GM12892 (cell line): ENCODE measurements around the gene PCDHGA1.
"Not testable (repeated sequence)": the region's sequence is repeated elsewhere in the genome, so short reads cannot be mapped to it uniquely, and the experiment has no call there.

Experiments
- DNase-seq: peaks from one replicate; pipeline ENCODE4 v3.0.0; 2011; ENCODE audit not compliant: insufficient read length
- FAIRE-seq: peaks from 2 replicates; lab custom pipeline; 2011; peaks lifted over from hg19 to GRCh38; lab: Jason Lieb, UNC
- POLR2A ChIP-seq: IDR thresholded peaks from 2 replicates; pipeline ENCODE4 v1.6.1; 2011; ENCODE audit warnings: low read depth, low read length, control low read depth
- POLR2AphosphoS5 ChIP-seq: IDR thresholded peaks from 2 replicates; pipeline ENCODE4 v1.6.1; 2011; ENCODE audit warnings: low read depth, low read length, control low read depth
- TAF1 ChIP-seq: IDR thresholded peaks from 2 replicates; pipeline ENCODE4 v1.6.1; 2011; ENCODE audit warnings: low read depth, mild to moderate bottlenecking, control low read depth, low read length, borderline replicate concordance

The PCDHGA1 gene

DNA sequence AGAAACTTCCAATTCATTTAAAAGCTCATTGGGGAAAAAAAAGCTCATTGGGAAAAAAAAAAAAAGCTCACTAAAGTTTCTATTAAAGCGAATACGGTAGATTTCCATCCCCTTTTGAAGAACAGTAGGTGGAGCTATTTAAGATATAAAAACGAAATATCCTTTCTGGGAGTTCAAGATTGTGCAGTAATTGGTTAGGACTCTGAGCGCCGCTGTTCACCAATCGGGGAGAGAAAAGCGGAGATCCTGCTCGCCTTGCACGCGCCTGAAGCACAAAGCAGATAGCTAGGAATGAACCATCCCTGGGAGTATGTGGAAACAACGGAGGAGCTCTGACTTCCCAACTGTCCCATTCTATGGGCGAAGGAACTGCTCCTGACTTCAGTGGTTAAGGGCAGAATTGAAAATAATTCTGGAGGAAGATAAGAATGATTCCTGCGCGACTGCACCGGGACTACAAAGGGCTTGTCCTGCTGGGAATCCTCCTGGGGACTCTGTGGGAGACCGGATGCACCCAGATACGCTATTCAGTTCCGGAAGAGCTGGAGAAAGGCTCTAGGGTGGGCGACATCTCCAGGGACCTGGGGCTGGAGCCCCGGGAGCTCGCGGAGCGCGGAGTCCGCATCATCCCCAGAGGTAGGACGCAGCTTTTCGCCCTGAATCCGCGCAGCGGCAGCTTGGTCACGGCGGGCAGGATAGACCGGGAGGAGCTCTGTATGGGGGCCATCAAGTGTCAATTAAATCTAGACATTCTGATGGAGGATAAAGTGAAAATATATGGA, 100.2 kb downstream of the PCDHGA1 start, which contains the start of gene PCDHGA12:
TSS of gene PCDHGA12 (plus strand) at position 176 of the 782 bp plus-strand sequence. CDS start at position 429, 253 bp downstream.
- no peak for TF ChIP-seq TAF1
- no peak; the same call in 1 of the 2 replicates for TF ChIP-seq POLR2A
- TF ChIP-seq POLR2AphosphoS5: no peak
- FAIRE-seq (no peak), DNase-seq (no peak)

GRCh38 chr5:141431286-141431685, 101.0 kb downstream of the PCDHGA1 start:
- FAIRE-seq (peak; percentile 30), DNase-seq (no peak)
- TF ChIP-seq POLR2A: peak; percentile 54; the same call in 1 of the 2 replicates
- TF ChIP-seq POLR2AphosphoS5: peak; percentile 54; the same call in 1 of the 2 replicates
- TF ChIP-seq TAF1: 0 out of 2 replicates have a peak, but pooled peaks have one; percentile 44

- not testable (repeated sequence) for DNase-seq, FAIRE-seq
Observed at GRCh38 chr5:141432308-141432707, 102.0 kb downstream of the PCDHGA1 start.

- DNase-seq, FAIRE-seq: not testable (repeated sequence)
Observed at GRCh38 chr5:141432726-141433125, 102.4 kb downstream of the PCDHGA1 start.

GRCh38 chr5:141434006-141434405, 103.7 kb downstream of the PCDHGA1 start:
- DNase-seq: no peak
- TF ChIP-seq TAF1 (no peak), POLR2AphosphoS5 (no peak), POLR2A (no peak)
- no peak for FAIRE-seq

GRCh38 chr5:141437221-141437620, 106.9 kb downstream of the PCDHGA1 start:
- DNase-seq: no peak
- TF ChIP-seq TAF1 (no peak), POLR2A (no peak), POLR2AphosphoS5 (no peak)
- FAIRE-seq: no peak

- no peak for FAIRE-seq
- TF ChIP-seq POLR2AphosphoS5: no peak
- no peak for TF ChIP-seq TAF1
- TF ChIP-seq POLR2A: no peak
- no peak for DNase-seq
Observed at GRCh38 chr5:141439411-141440141, 109.3 kb downstream of the PCDHGA1 start.

DNA sequence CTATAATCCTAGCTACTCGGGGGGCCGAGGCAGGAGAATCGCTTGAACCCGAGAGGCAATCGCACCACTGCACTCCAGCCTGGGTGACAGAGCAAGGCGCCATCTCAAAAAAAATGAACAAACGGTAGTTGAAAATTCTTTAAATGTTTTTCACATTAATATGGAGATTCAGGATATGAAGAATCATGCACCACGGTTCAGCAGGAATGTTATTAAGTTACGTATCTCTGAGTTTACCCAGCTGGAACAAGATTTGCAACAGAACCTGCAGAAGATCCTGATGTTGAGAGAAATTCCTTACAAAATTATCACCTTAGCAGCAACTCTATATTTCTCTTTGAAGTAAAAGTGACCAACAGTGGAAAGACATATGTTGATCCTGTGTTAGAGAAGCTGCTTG, 110.0 kb downstream of the PCDHGA1 start:
- no peak for FAIRE-seq
- TF ChIP-seq TAF1: no peak
- no peak for TF ChIP-seq POLR2A
- TF ChIP-seq POLR2AphosphoS5: no peak

DNA sequence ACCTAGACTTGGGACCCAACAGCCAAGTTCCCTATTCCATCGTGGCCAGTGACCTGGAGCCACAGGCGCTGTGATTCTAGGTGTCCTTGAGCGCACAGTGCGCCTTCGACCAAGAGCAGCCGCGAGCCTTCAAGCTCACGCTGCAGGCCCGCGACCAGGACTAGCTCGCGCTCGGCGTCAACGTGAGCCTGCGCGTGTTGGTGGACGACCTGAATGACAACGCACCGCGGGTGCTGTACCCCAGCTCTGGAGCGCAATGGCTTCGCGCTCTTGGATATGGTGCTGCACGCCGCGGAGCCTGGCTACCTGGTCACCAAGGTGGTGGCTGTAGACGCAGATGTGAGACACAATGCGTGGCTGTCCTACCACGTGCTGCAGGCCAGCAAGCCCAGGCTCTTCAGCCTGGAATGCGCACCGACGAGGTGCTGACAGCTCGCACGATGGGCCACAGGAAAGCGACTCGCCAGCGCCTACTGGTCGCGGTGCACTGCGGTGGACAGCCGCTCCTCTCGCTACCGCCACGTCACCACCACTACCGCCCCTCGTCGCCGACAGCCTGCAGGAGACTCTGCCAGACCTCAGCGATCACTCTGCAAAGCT, 111.4 kb downstream of the PCDHGA1 start:
- DNase-seq (no peak), FAIRE-seq (no peak)
- TF ChIP-seq POLR2AphosphoS5: no peak
- no peak for TF ChIP-seq TAF1
- no peak for TF ChIP-seq POLR2A

More for the DNA sequence above, 110.0 kb downstream of the PCDHGA1 start:
- no peak for DNase-seq

DNA sequence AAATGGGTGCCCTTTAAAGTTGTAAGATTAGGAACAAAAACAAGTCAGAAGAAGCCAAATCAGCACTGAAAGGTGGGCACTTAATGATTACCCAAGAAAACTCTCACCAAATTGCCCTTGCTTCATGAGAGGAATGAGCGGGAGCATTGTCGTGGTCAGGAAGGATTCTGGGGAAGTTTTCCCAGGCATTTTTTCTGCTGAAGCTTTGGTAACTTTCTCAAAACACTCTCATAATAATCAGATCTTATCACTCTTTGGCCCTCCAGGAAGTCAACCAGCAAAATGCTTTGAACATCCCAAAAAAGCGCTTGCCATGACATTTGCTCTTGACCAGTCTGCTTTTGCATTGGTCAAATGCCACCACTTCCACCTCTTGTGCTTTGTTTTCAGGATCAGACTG, 135.0 kb downstream of the PCDHGA1 start:
- FAIRE-seq (no peak), DNase-seq (no peak)
- TF ChIP-seq POLR2AphosphoS5 (no peak), POLR2A (no peak), TAF1 (no peak)

DNA sequence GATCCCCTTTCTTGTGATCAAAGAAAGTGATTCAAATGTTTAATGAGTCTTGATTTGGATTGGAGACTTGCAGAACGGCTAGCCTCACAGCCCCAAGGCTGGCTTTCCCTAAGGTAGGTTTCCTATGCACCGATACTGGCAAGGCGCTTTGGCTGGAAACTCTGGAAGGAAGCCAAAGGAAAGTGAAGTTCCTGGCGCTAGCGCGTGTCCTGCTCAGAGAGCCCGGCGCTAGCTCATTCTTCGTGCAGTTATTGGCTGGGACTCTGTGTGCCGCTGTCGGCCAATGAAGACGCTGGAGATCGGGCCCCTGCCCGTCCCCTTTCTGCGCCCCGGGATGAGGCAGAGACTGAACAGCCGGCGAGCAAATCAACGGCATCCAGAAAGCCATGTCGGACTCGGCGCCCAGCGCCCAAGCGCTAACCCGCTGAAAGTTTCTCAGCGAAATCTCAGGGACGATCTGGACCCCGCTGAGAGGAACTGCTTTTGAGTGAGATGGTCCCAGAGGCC, 145.4 kb downstream of the PCDHGA1 start, which contains the start of gene PCDHGC3:
TSS of gene PCDHGC3 (plus strand) at position 342 of the 507 bp plus-strand sequence. CDS start at position 493, 151 bp downstream.
- peak; percentile 73 for DNase-seq
- TF ChIP-seq POLR2AphosphoS5 (no peak), POLR2A (peak; percentile 48; the same call in 1 of the 2 replicates), TAF1 (no peak)
- FAIRE-seq: peak; percentile 88
